ENCODE measurements around the gene UNC5C.
A peak's percentile ranks its signal among the peaks of the same experiment; 100 is the strongest.

UNC5C gene

GRCh38 chr4:95317085-95317793 lies 231.5 kb downstream of the UNC5C start:
- no peak for FAIRE-seq

- no peak for FAIRE-seq
Observed at GRCh38 chr4:95314573-95314972, 234.2 kb downstream of the UNC5C start.

DNA sequence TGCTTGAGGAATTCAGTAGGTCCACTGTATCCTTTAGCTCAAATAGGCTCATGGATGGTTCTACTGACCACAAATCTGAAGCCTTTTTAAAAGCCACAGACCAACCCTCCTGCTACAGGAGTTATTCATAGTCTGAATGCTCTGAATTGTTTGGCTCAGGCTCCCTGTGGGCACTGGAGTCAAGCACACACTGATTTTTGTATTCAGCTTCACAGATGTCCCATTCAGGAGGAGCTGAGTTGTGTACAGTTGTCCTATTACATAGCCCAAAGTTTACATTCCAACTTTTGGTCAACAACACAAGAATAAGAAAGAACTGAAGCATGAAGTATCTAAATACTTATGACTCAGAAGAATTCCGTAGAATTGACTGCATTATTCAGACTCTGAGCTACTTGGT lies 243.9 kb downstream of the UNC5C start:
- FAIRE-seq, result peak; percentile 18

DNA sequence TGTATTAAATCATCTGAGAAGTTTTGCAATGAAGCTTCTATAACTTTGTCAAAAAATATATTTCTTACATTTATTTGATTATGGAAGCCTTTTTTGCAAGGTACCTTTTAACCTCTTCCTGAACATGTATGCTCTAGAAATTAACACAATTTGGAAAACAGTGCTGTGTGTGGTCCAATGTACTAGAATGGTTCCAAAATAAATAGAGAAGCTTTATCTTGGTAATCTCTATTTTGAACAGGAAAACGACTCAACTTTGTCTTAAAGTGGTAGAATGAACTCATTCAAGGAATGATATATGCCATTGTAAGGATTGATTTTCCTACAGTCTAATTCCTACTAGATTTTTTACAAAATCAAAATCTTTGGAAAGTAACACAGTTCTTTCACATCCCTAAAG lies 248.5 kb downstream of the UNC5C start:
- FAIRE-seq, result no peak

DNA sequence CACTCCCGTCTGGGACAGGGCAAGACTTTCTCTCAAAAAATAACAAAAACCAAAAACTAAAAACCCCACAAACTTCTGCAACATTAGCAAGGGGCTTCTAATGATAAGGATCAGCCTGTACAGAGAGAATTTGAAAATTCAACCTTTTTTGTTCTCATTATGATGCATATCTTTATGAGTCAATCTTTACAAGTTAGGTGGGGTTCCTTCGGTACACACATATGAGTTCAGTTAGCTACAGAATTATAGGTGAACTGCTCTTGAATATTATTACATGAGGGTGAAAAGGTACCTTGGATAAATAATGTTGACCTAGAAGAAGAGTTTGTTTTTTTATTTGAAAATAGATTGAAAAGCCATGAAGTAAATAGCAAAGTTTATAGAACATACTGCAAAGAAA lies 252.7 kb downstream of the UNC5C start:
- no peak for FAIRE-seq

GRCh38 chr4:95295157-95295556 lies 253.6 kb downstream of the UNC5C start:
- FAIRE-seq, result no peak

DNA sequence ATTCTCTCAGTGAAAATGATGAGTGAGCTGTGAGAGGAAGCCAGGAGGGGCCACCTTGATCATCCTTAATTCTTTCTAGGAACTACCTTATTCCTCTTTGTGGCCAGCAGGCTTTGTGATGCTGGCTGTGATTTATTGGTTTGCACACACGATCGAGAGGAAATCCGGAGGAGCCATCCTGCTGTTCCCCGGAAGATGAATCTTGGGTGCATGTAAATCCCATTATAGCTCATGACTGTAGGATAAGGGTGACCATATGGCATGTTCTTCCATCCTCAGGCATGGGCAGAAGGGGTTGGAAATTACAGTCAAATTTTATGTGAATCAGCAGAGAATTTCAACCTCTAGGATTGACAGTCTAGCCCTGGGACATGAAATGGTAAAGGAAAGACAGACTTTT lies 254.5 kb downstream of the UNC5C start:
- no peak for FAIRE-seq

DNA sequence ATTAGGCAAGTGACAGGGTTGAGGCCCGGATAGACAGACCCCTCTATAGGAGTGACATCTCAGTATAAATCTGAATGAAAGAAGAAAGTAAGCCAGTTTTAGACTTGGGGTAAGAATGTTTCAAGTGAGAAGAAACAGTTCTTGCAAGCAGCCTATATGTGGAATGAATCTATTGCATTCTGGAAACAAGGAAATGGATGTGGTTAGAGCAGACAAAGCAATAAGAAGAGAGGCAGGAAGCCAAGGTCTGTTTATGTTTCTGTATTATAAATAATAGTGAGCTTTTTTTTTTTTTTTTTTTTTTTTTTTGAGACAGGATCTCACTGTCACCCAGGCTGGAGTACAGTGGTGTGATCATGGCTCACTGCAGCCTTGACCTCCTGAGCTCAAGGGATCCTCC lies 255.8 kb downstream of the UNC5C start:
- FAIRE-seq, result no peak

- FAIRE-seq, result no peak
Observed at GRCh38 chr4:95290702-95291101, 258.1 kb downstream of the UNC5C start.

GRCh38 chr4:95289028-95289634 lies 259.6 kb downstream of the UNC5C start:
- no peak for FAIRE-seq

DNA sequence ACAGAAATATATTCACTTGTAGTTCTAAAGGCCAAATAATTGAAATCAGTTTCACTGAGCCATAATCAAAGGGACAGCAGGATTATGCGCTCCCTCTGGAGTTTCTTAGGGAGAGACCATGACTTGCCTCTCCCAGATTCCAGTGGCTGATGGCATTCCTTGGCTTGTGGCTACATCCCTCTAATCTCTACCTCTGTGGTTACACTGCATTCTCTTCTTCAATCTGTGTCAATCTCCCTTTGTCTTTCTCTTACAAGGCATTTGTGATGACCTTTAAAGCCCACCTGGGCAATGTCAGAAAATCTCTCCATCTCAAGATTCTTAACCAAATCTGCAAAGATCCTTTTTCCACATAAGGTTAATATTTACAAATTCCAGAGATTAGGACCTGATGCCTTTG lies 260.2 kb downstream of the UNC5C start:
- no peak for FAIRE-seq

GRCh38 chr4:95285797-95286196 lies 263.0 kb downstream of the UNC5C start:
- FAIRE-seq, result no peak

DNA sequence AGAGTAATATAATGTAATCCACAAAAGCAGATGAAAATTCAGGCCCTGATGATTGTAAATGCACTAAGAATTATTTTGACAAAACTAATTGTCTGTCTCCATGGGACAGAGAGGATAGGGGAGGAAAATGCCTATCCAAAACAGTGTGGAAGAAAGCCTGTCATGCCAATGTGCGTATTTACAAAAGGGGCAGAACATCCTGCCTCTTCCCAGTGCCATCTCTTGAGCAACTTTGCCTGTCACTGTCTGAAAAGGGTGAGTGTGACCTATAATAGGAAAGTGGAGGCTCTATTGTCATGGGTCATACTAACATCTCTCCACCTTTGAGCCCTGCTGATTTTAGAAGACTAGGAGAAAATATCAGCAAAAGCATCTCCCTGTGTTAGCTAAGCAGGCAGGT lies 264.1 kb downstream of the UNC5C start:
- no peak for FAIRE-seq

GRCh38 chr4:95283320-95283719 lies 265.5 kb downstream of the UNC5C start:
- FAIRE-seq, result no peak

- no peak for FAIRE-seq
Observed at GRCh38 chr4:95272797-95273196, 276.0 kb downstream of the UNC5C start.

DNA sequence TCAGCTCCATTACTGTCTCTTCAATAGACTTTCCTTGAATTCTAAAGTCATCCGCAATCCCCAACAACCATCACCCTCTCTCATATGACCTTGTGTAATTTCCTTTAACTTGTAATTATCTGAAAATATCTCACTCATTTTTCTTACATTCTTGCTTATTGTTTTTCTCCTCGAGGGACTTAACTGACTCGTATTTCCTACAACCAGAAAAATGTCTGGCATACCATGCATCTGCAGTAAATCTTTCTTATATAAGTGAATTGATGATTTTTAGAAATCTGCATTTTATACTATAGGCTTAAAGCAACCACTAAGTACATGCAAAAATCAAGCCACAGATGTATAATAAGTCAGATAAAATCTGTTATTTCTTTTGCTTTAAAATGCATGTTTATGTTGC lies 276.7 kb downstream of the UNC5C start:
- no peak for FAIRE-seq

DNA sequence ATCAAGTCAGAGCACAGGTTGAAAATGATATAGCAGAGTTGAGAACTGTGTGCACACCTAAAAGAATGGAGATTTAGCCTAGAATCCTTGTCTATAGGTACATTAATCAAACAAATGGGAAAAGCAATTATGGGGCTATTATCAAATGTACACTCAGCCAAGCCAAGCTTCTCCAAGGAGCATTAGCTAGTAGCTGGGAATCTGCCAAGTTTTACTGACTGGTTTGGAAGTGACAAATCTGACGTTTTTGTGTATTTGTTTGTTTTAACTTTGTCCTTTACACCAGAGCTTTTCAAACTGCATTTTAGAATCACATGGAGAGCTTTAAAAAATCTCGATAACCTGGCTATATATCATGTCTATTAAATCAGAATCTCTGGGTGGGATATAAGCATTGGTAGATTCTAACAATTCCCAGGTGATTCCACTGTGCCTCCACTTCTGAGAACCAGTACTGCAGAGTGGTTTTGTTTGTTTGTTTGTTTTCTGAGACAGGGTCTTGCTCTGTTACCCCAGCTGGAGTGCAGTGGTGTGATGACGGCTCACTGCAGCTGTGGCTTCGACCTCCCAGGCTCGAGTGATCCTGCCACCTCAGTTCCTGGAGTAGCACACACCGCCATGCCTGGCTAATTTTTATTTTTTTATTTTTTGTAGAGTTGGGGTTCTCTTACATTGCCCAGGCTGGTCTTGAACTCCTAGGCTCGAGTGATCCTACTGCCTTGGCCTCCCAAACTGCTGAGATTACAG lies 279.8 kb downstream of the UNC5C start:
- no peak for FAIRE-seq

GRCh38 chr4:95267081-95267480 lies 281.7 kb downstream of the UNC5C start:
- FAIRE-seq, result no peak

DNA sequence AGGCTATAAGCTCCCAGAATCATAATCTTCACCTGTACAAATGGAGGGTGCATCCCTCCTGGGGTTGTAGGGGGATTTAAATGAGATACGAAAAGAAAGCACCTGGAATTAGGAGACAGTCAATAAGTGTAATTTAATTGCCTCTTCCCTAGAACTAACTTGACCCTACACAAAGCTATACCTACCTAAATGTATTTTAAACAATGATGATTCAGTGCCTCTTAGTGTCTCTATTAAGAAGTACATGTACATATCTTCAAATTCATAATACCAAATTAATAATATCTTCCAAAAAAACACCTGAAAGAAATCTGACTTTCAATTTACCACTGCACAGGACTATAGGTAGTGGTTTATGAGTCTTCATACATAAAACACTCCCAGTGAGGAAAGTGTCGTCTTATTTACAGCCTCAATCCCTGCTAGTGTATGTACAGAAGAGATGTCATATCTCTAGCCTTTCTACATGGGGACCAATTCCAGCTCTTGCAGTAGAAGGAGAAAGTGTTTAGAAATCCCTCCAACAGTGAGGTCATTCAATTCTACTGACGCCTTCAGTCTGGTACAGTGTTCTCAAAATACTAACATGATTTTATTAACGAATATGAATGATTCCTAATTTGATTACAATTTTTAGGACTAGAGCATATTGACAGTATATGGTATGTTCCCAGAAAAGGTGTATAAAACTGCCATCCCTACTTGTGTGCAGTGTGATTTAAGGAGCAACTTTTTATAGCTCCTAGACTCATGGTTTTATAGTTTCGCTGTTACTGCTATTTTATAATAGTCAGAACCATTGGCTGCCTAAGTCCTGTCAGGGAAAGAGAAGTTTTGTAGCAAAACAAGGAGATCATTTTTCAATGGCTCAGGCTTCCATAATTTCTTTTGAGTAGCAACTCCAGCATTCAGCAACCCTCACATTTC lies 282.7 kb downstream of the UNC5C start:
- FAIRE-seq, result no peak

DNA sequence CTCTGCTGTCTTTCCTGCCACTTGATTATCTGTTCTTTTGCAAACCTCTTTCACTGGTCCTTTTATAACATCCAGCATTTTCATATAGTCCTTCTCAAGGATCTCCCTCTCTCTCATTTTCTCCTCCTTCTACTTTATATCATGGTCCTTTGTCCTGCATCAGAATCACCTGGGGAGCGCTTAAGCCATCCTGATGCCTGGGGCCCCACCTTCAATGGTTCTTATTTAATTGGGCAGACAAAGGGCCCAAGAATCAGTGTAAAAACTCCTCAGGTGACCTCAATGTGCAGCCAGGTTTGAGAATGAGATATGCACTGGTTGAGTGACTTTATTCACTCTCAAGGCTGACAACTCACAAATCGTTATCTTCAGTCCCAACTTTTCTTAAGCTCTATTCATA lies 283.9 kb downstream of the UNC5C start:
- no peak for FAIRE-seq

DNA sequence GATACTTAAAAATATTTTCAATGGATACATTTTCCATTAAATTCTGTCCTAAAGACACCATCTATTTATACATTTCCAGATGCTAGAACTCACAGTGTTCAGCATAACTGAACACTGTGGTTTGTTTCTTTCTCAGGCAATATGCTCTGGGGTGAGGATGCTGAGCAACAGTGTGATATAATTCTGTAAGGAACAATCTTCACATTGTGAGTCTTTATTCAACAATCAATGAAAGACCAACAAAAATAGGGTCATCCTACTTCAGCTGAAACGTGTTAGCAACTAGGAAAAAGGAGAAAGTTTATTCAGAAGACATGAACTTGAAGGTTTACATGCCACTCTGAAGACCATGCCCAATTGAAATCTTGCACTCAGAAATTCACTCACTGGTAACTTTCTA lies 284.8 kb downstream of the UNC5C start:
- FAIRE-seq, result no peak

GRCh38 chr4:95263391-95263790 lies 285.4 kb downstream of the UNC5C start:
- FAIRE-seq, result no peak

All from endometrium (tissue), 2 donors.